GM12865 (cell line): ENCODE data around the gene ZBTB24.

Experiments used
- DNase-seq: peaks from one replicate; pipeline ENCODE4 v3.0.0; 2010; ENCODE audit warnings: low read depth
- H3K4me3 ChIP-seq: 2 replicates; pipeline ENCODE4 v1.5.1; 2011; ENCODE audit warnings: mild to moderate bottlenecking, low read depth, low read length, control low read depth
- TF ChIP-seq, protein P1 (sequence below): IDR thresholded peaks from 2 replicates; pipeline ENCODE4 v1.5.1; 2011; ENCODE audit warnings: low read length, control low read depth, low read depth, inconsistent platforms; ENCODE audit not compliant: insufficient read depth; ENCODE audit errors: missing control alignments

Gene ZBTB24

DNA sequence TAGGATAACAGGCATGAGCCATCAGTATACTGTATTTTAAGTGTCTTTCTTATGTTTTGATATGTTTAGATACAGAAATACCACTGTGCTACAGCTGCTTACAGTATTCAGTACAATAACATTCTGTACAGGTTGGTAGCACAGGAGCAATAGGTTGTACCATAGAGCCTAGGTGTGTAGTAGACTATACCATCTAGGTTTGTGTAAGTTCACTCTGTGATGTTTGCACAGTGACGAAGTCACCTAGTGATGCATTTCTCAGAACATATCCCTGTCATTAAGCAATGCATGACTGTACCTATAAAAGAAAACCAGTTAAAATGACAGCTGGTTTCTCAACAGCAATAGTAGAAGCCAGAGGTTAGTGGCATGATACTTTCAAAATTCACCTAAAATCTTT lies 3.0 kb upstream of the ZBTB24 start:
- TF ChIP-seq, protein P1, sequence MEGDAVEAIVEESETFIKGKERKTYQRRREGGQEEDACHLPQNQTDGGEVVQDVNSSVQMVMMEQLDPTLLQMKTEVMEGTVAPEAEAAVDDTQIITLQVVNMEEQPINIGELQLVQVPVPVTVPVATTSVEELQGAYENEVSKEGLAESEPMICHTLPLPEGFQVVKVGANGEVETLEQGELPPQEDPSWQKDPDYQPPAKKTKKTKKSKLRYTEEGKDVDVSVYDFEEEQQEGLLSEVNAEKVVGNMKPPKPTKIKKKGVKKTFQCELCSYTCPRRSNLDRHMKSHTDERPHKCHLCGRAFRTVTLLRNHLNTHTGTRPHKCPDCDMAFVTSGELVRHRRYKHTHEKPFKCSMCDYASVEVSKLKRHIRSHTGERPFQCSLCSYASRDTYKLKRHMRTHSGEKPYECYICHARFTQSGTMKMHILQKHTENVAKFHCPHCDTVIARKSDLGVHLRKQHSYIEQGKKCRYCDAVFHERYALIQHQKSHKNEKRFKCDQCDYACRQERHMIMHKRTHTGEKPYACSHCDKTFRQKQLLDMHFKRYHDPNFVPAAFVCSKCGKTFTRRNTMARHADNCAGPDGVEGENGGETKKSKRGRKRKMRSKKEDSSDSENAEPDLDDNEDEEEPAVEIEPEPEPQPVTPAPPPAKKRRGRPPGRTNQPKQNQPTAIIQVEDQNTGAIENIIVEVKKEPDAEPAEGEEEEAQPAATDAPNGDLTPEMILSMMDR: no peak
- H3K4me3 ChIP-seq: no peak overlapping the region
- DNase-seq: no peak

DNA sequence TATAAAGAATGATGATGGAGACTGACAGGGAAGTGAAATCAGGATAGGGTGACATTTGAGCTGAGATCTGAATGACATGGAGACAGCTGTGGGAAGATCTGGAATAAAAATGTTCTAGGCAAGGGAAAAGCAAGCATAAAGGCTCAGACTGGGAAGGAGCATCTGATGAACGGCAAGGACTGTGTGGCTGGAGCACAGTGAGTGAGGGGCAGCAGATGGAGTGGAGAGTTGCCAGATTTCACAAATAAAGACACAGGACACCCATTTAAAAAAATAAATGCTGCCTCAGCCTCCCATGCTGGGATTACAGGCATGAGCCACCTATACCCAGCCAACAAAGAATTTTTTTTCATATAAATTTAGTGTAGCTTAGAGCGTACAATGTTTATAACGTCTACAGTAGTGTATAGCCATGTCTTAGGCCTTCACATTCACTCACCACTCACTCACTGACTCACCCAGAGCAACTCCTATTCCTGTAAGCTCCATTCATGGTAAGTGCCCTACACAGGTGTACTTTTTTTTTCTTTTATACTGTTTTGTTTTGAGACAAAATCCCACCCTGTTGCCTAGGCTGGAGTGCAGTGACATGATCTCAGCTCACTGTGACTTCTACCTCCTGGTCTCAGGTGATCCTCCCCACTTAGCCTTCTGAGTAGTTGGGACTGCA lies 2.4 kb upstream of the ZBTB24 start:
- TF ChIP-seq, protein P1: no peak
- no peak for DNase-seq
- H3K4me3 ChIP-seq: no peak overlapping the region

GRCh38 chr6:109484122-109484521 lies 1.1 kb upstream of the ZBTB24 start:
- DNase-seq: no peak
- TF ChIP-seq, protein P1: no peak
- H3K4me3 ChIP-seq: no peak overlapping the region

- TF ChIP-seq, protein P1: no peak
- H3K4me3 ChIP-seq: peak overlapping the region; percentile 44
- no peak for DNase-seq
These were observed 677 bp upstream of the ZBTB24 start for GRCh38 chr6:109483735-109484057.

DNA sequence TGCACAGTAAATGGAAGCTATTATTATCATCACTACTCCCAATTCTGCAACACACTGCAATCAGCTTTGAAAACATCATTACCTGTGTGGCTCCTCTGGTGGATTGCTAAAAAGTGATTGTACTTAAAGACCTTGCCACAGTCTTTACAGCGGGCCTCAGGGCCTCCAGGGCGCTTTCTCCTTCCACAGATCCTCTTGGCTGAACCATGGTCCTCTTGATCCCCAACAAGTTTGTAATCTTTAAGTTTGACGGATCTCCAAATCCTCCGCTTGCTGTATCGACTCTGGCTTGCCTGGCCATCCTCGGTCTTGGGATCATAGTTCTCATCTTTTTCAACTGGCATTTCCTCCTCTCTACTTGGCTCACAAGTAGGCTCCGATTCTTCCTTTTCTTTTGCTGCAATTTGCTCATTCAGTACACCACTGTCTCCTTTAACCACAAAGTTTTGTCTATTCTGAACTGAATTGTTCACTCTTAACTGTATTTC lies 2.0 kb downstream of the ZBTB24 start:
- no peak for DNase-seq
- TF ChIP-seq, protein P1: no peak
- peak overlapping the region; percentile 76 for H3K4me3 ChIP-seq

DNA sequence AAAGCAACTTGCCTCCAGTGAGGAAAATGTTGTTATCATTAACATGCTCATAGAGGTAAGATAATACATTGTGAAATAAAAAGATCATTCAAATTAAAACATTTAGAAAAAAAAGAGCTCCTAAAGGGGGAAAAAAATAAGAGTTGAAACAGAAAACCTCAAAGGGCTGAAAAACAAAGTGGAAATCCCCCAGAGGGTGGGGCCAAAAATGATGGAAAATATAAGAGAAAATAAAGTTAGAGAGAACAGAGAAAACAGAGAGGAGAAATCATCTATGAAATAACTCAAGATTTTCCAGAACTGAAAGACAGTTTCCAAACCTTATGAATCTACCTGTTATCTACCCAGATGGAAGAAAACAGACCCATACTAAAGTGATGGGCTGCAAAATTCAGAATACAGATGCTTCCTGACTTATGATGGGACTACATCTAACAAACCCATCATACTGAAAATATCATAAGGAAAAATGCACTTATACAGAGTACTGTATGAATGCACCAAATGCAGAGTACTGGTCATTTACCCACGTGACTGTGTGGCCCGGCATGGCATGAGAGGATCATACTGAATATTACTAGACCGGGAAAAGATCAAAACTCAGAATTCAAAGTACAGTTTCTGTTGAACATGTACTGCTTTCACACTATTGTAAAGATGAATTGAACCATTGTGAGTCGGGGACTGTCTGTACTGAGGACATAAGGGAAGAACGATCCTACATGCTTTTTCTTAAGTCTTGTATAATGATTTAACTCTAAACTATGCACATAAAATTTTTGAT lies 4.0 kb downstream of the ZBTB24 start:
- DNase-seq: no peak
- peak overlapping the region; percentile 65 for H3K4me3 ChIP-seq
- TF ChIP-seq, protein P1: no peak

- no peak for DNase-seq
- H3K4me3 ChIP-seq: peak overlapping the region; percentile 65
- TF ChIP-seq, protein P1: no peak
These were observed 4.7 kb downstream of the ZBTB24 start for GRCh38 chr6:109478222-109478805.
